ENCODE data around the gene DAB2IP.
"Not testable (repeated sequence)": the region's sequence is repeated elsewhere in the genome, so short reads cannot be mapped to it uniquely, and the experiment has no call there.

Gene DAB2IP

GRCh38 chr9:121651295-121652020 is at the start of gene DAB2IP:
TSS of gene DAB2IP (plus strand) at chr9:121651634. CDS start at chr9:121651776, 142 bp downstream.
- no peak for DNase-seq

GRCh38 chr9:121603028-121603427 is 48.4 kb upstream of the DAB2IP start:
- no peak for DNase-seq

- no peak for DNase-seq
Observed at GRCh38 chr9:121604242-121604641, 47.2 kb upstream of the DAB2IP start.

GRCh38 chr9:121604654-121605053 is 46.8 kb upstream of the DAB2IP start:
- DNase-seq, result no peak

- DNase-seq, result no peak
Observed at GRCh38 chr9:121607434-121608167, 43.8 kb upstream of the DAB2IP start.

GRCh38 chr9:121608168-121608853 is 43.1 kb upstream of the DAB2IP start:
- DNase-seq, result no peak

GRCh38 chr9:121609822-121610637 is 41.4 kb upstream of the DAB2IP start:
- DNase-seq, result no peak

- DNase-seq, result no peak
Observed at GRCh38 chr9:121610638-121610953, 40.8 kb upstream of the DAB2IP start.

- DNase-seq, result no peak
Observed at GRCh38 chr9:121612511-121612998, 38.9 kb upstream of the DAB2IP start.

- no peak for DNase-seq
Observed at GRCh38 chr9:121613009-121613752, 38.3 kb upstream of the DAB2IP start.

- DNase-seq, result no peak
Observed at GRCh38 chr9:121616123-121616755, 35.2 kb upstream of the DAB2IP start.

- no peak for DNase-seq
Observed at GRCh38 chr9:121618504-121618903, 32.9 kb upstream of the DAB2IP start.

- not testable (repeated sequence) for DNase-seq
Observed at GRCh38 chr9:121618910-121619309, 32.5 kb upstream of the DAB2IP start.

- no peak for DNase-seq
Observed at GRCh38 chr9:121619545-121620324, 31.7 kb upstream of the DAB2IP start.

- DNase-seq, result no peak
Observed at GRCh38 chr9:121620325-121620673, 31.1 kb upstream of the DAB2IP start.

GRCh38 chr9:121620777-121621449 is 30.5 kb upstream of the DAB2IP start:
- DNase-seq, result no peak

GRCh38 chr9:121622387-121623203 is 28.8 kb upstream of the DAB2IP start:
- DNase-seq, result no peak

GRCh38 chr9:121623430-121623829 is 28.0 kb upstream of the DAB2IP start:
- DNase-seq, result not testable (repeated sequence)

- no peak for DNase-seq
Observed at GRCh38 chr9:121625590-121625989, 25.8 kb upstream of the DAB2IP start.
